T-helper 1 cell (primary cell): ENCODE data around the gene MYL5.
"Not testable (repeated sequence)": the region's sequence is repeated elsewhere in the genome, so short reads cannot be mapped to it uniquely, and the experiment has no call there.

Experiments used
- DNase-seq, 5 donors: peaks; one replicate each; pipeline ENCODE4 v3.0.0-alpha.2; 2012 to 2020
- total RNA-seq, 4 donors: gene quantifications; one replicate each; lab custom pipeline; 2026; lab: John Stamatoyannopoulos, UW

The MYL5 gene, protein sequence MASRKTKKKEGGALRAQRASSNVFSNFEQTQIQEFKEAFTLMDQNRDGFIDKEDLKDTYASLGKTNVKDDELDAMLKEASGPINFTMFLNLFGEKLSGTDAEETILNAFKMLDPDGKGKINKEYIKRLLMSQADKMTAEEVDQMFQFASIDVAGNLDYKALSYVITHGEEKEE
- 8.3 to 21.1 (median 9.7) reads per million in 4 donors for total RNA-seq

DNA sequence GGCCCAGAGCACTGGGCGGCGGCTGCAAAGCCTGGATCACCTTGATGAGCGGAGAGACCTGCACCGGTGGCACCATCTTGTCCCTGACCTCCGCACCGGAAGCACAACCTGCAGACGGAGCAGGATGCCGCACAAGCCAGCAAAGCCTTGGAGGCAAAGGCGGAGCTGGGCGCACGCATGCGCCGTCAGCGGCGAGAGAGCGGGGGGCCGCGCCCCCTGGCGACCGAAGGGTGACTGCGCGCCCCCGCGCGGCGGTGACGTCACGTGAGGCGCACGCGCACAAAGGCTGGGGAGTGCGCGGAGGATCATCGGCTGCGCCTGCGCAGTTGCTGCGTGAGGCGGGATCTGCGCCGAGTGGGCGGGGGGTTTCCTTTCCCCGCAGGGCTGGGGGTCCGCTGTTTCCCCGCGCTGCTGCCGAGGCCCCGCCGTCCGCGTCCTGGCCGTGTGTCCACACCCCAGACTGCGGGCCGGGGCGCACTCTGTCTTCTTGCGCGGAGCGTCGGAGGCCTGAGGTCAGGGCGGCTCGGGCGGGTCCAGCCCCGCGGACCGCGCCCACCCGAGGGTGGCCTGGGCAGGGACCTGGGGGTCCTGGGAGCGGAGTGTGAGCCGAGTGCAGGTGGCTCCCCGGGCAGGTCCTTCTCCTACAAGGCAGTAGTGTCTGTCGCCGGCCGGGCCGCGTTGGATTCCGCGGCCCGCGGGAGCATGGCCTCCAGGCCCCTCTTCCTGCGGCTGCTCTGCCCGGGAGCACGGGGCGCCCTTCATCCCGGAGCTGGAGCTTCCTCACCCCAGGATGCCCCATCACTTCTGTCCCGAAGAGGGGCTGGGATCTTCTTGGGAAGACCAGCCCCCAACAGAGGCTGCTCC, at the start of gene MYL5, which contains the start of gene ATP5ME:
TSS of gene MYL5 (plus strand) at position 371 of the 864 bp plus-strand sequence. CDS start 3,485 bp downstream, outside the sequence.
TSS of gene ATP5ME (minus strand) at position 105 of the 864 bp plus-strand sequence. CDS start at position 76, 29 bp downstream.
- peak; percentile 97 to 98 (median 97) for DNase-seq

DNA sequence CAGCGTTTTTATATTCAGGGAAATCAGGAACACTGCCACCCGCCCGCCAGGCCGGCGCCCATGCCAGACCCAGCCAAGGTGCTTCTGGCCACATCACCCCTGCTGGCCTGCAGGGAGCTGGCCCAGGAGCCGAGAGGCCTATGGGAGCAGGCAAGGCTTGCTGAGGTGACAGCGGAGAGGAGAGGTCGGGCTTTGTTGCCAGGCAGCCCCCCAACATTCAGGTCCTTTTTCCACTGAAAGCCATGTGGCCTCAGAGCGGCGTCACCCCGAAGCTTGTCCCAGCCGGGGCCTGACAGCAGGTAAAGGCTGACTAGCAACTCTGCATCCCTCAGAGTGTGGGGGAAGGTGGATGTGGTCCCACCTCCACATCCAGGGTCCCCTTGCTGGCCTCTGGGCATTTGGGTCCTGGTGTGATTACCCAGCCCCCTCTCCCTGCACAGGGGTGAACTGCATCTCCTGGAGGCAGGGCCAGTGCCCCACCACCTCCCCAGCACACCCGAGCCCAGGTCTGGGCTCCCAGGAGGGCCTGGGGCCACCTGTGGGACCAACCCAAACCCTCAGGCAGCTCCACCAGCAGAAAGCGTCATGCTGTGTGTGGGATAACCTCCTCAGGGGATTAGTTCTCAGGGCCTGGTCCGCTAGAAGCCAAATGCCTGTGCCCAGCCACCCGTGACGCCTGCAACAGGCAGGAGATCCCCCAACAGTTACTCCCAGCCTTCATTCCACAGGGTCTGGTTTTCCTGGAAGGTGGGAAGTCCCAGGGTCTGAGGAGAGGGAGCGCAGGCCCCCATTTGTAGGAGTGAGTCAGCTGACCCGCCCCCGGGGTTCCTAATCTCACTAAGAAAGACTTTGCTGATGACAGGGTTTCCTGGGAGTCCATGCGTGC, 49.4 kb upstream of the MYL5 start, which contains the start of gene PDE6B:
TSS of gene PDE6B (plus strand) at position 869 of the 886 bp plus-strand sequence. CDS start 54 bp downstream, outside the sequence.
- no peak for DNase-seq

DNA sequence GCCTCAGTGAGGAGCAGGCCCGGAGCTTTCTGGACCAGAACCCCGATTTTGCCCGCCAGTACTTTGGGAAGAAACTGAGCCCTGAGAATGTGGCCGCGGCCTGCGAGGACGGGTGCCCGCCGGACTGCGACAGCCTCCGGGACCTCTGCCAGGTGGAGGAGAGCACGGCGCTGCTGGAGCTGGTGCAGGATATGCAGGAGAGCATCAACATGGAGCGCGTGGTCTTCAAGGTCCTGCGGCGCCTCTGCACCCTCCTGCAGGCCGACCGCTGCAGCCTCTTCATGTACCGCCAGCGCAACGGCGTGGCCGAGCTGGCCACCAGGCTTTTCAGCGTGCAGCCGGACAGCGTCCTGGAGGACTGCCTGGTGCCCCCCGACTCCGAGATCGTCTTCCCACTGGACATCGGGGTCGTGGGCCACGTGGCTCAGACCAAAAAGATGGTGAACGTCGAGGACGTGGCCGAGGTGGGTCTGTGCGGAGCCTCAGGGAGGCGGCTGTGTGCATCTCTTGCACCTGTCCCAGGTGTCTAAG, 48.6 kb upstream of the MYL5 start:
- no peak for DNase-seq

DNA sequence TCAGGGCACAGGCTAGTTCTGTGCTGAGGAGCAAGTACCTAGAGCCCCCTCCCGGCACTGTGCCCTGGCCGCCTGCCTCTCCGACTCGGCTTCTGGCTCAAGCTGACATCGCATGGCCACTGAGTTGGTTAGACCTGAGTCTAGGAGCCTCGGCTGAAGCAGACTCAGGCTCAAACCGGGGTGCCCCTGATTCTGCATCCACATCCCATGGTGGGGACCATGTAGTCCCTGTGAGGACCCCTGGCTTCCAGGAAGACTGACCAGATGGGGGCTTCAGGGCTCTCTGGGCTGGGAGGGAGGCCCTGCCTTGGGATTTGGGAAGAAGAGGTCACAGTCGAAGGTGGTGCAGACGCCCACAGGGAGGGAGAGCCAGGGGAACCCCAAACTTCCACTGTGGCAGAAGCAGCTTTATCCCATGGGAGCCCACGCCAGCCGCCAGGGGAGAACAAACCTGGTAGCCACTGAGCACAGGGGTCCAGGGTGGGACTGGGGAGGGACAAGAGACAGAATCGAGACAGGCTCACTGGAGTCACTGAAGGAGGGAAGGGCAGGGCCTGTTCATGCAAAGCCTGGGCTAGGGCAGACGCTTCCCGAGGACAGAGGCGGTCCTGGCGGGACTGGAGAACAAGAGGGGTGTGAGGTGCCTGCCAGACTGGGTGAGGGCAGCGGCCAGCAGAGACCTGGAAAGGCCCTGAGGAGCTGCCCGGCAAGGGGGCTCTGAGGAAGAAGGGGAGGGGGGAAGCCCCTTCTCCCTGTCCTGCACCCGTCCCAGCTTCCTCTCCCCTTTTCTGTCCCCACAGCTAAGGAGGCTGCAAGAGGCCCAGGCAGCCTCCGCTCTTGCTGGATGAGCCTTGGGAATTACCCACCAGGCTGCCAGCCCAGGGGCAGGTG, 47.9 kb upstream of the MYL5 start:
- DNase-seq, result no peak

DNA sequence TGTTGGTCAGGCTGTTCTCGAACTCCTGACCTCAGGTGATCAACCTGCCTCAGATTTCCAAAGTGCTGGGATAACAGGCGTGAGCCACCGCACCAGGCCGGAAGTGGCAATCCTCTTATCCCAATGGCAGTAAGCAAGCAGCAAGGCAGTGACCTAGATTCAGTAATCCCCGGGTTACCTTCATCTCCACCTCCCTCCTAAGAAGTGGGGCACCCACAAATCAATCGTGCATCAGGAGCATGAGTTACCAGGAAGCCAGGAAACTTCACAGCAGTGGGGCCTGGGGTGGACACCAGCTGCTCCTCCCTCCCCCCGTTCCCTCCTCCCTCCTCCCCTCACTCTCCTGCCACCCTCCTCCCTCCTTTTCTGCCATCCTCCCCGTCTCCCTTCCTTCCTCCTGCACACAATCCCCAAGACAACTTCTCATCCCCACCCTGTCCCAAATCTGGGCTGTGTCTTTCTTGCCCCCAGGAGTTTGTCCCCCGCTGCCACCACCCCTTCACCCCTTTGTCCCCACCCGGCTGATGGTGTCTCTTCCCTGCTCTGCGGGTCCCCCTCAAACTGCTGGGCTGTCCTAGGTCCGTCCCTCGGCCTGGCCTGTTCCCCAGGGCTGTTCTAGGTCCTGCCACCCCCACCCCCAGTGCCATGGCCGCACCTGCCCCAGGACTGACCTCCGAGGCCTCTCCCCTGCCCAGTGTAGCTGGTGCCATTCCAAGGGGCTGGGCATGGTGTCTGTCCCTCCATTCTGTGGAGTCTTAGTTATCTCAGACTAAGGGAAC, 46.8 kb upstream of the MYL5 start:
- no peak for DNase-seq

DNA sequence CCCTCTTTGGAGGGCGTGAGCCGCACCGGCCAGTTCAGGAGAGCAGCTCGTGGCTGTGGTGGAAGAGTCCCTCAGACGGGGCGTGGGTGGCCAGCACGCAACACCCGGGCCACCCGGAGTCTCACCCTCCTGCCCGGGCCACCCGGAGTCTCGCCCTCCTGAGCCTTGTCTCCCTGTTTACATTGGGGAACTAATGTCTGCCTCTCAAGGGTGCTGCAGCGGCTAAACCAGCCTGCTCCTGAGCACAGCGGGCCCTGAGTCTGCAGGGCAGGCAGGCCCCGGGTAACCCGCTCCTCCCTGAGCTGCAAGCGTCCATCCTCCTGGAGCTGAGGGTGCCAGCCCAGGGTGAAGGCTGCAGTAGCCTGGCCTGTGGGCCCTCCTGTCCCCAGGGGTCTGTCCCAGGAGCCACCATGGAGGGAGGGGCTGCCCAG, 46.0 kb upstream of the MYL5 start:
- no peak for DNase-seq

DNA sequence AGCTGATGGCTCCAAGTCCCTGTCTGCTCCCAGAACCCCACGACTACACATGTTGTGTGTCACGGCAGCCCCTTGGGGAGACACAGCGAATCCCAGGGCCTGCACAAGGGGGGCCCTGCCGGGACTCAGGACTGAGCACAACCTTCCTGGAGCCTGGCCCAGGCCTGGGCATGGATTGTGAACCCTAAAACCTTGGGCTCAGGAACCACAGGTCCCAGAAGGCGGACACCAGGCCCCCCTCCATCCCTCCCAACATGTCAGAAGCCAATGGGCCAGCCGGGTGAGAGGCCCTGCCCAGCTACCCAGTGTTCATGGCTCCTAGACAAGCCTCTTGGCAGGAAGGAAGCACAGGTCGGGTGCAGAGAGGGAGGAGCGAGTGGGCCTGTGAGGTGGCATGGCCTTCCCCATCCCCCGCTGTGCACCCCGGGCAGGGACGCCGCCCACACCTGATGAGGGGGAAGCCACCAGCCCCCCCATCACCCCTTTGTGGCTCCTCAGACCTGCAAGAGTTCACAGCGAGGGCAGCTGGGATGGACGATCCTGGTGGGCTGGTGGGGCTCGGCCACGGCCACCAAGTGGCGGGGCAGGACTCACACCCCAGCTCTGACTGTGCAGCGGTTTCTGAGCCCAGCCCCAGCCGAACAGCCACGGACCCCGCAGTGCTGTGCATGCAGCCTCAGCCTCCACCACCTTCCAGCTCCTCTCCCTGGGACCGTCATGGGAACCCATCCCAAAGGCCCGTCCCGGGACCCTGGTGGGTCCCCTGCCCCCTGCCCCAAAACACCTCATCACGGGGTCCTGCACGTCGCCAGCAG, 45.3 kb upstream of the MYL5 start:
- DNase-seq, result no peak

DNA sequence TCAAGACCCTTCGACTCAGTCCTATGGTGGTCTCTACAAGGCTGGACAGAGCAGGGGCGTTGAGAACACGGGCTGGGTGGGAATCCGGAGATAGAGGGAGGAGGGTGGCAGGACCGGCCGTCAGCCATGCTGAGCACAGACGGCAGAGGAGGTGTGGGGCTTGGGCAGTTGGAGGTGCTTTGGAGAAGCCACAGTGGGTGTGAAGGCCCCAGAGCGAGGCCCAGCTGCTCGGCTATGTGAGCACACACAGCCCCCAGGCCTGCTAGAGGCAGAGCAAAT, 44.8 kb upstream of the MYL5 start:
- DNase-seq, result no peak

DNA sequence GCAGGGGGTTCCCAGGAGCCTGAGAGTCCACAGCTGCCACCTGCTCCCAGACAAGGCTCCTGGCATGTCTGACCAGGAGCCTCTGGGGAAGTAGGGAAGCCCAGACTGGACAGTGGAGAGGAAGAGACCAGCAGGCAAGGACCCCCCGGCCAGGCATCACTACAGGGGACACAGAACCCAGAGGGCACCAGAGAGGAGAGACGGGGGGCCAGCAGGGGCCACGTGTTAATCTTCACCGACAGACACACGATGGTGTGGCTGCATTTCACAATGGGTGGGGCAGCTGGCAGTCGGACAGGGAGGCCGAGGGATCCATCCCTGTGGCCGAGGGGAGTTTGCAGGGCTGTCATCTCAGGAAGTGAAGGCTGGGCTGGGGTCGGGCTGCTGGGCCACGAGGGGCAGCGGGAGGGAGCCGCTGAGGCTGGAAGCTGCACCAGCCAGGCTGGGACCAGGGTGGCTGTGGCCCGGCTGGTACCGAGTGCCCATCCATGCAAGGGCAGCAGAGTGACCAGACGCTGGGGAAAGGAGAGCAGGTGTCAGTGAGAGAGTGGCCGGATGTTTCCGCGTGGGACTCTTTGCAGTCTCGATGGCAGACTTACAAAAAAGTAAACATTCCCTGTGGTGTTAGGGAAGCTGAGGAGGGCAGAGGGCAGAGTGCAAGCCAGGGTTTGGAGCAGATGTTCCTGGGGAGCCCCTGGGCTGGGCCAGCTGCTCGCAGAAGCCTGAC, 44.3 kb upstream of the MYL5 start:
- no peak for DNase-seq

DNA sequence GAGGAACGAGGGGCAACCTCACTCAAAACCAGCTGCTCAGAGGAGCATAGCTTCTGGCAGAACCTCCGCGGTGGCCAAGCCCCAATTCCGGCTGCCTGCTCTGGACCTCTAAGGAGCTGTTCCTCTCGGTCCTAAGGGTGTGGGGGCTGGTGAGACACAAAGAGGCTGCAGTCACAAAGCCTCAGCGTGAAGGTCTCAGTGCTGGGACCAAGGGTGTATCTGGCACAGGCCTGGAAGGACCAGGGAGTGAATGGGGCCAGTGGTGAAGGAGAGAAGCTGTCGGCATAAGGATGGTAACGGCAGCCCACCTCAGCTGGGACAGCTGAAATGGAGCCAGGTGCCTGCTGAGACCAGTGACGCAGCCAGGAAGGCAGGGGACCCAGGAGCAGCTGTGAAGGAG, 43.7 kb upstream of the MYL5 start:
- DNase-seq, result no peak

DNA sequence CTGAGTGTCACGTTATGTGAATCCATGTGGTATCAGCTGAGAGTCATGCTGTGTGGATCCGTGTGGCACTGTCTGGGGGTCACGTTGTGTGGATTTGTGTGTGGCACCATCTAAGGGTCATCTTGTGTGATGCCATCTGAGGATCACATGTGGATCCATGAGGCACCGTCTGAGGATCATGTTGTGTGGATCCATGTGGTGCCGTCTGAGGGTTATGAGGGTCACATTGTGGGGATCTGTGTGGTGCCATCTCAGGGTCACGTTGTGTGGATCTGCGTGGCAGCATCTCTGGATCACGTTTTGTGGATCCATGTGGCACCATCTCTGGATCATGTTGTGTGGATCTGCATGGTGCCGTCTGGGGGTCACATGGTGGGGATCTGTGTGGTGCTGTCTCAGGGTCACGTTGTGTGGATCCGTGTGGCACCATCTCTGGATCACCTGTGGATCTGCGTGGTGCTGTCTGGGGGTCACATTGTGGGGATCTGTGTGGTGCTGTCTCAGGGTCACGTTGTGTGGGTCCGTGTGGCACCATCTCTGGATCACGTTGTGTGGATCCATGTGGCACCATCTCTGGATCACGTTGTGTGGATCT, 42.0 kb upstream of the MYL5 start:
- no peak for DNase-seq

DNA sequence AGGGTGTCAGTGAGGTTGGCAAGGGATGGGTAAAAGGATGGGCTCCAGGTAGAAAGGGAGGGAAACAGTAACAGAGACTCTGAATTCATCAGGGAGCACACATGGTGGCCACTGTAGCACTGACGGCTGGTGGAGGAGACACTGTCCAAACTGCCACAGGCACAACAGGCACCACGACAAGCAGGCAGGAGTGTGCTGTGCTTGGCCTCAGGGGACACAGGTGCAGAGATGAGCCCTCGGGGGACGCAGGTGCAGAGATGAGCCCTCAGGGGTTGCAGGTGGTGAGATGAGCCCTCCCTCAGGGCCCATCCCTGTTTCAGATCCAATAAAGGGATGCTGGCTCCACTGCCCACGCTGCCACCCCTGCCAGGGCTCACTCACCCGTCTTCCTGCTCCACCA, 41.4 kb upstream of the MYL5 start:
- DNase-seq, result no peak

DNA sequence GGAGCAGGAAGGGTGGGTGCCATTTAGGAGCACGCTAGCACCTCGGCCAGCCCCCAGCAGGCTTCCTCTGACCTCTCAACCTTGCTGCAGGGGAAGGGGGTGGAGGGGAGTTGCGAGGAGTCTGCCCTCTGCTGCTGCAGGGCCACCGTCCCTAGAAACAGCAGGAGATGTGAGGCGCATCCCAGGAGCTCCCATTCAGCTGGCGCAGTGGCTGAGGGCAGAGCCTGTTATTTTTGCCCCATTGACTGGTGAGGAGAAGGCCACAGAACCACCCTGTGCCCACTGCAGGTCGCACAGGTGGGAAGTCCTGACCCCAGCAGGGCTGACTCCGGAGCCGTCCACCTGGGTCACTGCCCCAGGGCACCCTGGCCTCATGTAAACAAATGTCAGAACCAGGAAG, 40.9 kb upstream of the MYL5 start:
- no peak for DNase-seq

DNA sequence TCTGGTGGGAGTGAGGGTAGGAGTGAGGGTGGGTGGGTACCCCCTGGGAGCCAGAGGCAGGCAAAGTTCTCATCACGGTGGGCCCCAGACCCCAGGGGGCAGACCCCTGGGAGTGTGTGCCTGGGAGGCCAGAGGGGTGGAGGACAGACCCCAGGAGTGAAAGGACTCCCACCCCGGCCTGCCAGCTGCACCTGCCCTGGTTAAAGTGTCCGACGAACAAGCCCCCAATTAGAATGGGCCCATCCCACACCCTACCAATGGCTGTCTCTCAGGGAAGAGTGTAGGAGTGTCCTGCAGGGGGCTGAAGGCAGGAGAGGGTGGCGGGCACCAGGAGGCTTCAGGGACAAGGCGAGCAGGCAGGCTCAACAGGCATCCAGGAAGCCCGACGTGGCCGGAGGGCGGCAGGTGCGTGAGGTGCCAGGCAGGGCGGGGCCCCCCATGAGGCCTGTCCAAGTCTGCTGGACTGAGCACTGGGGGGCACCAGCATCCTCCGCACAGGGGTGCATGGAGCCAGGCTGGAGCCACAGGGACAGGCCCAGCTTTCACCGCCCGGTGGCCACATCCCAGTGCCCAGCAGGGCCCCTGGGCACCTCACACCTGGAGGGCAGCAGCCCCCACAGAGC, 40.3 kb upstream of the MYL5 start:
- no peak for DNase-seq

DNA sequence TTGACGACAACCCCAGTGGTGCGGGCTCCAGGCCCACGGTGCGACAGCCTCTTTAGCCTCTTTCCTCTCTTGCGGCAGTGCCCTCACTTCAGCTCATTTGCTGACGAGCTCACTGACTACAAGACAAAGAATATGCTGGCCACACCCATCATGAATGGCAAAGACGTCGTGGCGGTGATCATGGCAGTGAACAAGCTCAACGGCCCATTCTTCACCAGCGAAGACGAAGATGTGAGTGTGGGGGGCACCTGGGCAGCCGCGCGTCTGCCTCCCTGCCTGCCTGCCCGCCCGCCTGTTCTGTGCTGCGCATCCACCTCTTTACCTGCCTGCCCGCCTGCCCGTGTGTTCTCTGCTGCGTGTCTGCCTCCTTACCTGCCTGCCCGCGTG, 39.8 kb upstream of the MYL5 start:
- no peak for DNase-seq

DNA sequence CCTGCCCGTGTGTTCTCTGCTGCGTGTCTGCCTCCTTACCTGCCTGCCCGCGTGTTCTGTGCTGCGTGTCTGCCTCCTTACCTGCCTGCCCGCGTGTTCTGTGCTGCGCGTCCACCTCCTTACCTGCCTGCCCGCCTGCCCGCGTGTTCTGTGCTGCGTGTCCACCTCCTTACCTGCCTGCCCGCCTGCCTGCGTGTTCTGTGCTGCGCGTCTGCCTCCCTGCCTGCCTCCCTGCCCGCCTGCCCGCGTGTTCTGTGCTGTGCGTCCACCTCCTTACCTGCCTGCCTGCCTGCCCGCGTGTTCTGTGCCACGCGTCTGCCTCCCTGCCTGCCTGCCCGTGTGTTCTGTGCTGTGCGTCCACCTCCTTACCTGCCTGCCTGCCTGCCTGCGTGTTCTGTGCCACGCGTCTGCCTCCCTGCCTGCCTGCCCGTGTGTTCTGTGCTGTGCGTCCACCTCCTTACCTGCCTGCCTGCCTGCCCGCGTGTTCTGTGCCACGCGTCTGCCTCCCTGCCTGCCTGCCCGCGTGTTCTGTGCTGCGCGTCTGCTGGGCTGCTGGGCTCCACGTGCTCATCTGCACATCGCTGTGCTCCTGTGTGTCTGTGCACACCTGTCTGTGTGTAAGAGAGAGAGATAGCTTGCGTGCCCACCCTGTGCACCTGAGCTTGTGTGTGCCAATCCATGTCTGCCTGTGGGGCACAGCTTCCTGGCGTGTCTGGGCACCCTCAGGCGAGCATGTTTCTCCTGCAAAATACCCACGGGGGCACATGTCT, 39.1 kb upstream of the MYL5 start:
- DNase-seq, result not testable (repeated sequence)

DNA sequence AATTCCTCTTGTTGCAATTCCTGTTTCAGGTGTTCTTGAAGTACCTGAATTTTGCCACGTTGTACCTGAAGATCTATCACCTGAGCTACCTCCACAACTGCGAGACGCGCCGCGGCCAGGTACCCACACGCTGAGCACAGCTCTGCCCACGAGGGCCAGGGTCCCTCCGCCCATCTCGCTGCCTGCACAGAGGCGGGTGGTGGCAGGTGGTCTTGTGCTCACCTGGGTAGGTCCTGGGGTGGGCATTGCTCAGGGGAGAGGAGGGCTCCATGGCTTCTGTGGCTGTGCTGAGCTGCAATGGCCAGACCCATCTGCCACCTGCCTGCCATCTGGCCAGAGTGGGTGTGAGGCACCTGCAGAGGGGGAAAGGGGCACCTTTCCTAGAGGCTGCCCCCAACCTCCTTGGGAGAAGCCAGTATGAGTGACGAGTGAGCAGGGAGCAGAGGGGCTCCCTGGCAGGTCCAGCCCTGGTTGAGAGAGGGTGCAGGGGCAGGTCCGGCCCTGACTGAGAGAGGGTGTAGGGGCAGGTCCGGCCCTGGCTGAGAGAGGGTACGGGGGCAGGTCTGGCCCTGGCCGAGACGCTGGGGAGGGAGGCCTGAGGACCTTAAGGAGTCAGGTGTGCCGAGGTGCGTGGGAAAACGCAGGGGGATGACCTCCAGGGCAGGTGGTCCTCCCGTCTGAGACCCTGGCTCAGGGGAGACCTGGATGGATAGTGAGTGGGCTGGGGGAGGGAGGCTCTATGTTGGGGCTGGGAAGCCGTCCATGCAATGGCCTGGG, 38.3 kb upstream of the MYL5 start:
- DNase-seq, result no peak
